ENCODE measurements around the gene FERMT2.
A peak's percentile ranks its signal among the peaks of the same experiment; 100 is the strongest.
"Not testable (repeated sequence)": the region's sequence is repeated elsewhere in the genome, so short reads cannot be mapped to it uniquely, and the experiment has no call there.

Gene FERMT2

DNA sequence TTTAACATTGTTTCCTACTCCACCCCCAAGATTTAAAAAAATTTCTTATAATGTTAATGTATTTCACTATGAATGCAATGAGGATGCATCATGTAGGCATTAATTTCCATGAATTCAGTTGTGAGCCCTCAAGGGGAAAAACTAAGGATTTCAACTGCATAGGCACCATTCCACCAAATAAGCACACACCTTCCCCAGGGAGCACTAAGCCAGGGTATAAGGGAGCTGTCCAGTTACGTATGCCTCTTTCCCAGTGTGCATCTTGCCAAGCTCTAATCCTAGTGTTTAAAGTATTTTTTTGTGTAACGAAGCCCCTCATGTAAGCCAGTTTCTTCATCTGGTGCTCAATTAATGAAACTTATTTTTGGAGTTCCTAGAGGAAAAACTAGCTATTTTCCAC is 6.6 kb downstream of the FERMT2 start:
- no peak for DNase-seq

DNA sequence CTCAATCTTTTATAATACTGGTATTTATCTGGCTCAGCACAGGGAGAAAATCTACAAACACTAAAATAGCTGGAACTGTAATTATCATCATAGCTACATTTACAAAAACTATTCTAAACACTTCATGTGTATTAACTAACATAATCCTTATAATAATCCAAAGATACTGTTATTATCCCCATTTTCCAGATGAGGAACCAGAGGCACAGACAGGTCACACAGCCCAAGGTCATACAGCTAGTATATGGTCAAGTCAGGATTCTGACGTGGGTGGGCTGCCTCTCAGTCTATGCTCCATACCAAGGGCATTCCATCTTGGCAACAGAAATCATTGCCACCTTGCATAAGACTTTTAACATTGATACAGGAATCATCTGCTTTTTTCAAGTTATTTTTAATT is 11.4 kb downstream of the FERMT2 start:
- no peak for DNase-seq

DNA sequence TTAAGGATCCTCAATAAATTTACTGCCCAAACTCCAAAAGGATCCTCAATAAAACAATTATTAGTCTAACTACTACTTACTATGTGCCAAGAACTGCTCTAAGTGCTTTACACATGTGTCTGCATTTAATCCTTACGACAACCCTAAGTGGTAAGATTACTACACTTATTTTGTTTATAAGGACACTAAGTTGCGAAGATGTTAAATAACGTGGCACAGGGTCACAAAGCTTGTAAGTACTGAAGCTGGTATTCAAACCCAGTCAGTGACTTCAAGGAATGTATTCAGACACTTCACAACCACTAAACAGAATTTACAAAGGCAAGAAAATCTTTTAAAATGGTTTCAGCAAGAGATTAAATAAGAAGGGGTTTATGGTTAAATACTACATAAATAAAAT is 13.0 kb downstream of the FERMT2 start:
- DNase-seq = no peak

DNA sequence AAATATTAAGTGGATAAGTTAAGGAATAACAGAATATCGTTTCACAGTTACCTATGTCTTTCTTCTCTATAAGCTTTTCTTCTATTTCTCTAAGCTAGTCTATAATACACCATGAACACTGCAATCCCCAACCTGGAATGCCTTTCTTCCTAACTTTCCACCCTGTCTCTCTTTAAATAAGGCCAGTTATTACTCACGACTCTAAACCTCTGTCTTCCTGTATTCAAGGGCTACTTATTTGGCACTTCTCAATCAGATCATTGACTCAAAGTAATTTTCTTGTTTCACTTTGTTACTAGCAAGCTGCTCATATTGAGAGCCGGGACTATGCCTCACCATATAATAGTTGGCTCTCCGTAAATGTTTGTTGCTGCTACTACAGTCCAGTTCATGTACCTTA is 13.5 kb downstream of the FERMT2 start:
- no peak for DNase-seq

DNA sequence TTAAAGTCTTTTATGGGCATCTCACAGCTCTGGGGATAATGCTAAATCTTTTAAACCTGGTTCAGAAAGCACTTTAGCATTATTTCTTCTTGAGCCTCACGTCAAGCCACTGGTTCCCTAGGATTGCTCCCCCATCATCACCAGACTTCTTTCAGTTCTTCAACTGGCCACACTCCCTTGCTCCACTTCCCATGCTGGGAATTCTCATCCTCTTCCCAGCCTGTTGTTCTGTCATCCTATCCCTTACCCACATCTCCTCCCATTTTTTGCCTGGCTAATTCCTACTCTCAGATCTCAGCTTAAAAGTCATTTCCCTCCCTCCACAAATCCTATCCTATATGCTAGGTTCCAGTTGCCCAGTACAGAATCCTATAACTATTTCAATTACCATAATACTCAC is 14.4 kb downstream of the FERMT2 start:
- DNase-seq = no peak

DNA sequence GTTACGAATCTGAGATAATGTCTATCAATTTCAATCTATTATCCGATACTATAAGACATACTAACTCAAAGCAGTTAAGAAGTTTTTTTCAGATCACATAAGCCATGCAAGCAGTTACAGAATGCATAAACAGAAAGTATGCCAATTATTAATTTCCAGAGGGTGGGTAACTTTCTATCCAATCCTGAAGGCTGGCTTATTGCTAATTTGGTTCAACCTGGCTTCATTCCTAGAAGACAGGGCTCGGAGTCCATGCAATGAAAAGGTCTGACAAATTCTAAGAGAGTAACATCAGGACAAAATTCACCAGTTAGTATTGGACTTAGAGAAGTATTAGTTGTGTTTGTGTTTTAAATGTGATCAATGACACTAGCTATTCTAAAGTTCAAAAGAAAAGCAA is 15.0 kb downstream of the FERMT2 start:
- DNase-seq = no peak

DNA sequence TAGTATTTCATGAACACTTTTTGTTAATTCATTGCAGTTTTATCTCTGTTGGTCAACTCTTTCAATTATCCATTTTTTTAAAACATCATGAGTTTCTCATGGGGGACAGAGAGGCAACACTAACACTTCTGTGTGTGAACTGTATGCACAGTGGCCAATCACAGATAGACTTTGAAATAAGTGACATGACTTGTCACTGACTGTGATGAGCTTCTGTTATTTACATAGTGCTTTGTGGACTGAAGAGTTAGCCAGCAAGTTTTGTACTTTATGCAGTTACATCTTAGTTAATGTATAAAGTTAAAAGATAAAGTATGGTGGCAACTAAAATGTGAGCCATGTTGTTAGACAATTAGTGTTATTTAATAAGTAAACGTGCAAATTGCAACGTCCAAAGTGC is 16.1 kb downstream of the FERMT2 start:
- DNase-seq = no peak

DNA sequence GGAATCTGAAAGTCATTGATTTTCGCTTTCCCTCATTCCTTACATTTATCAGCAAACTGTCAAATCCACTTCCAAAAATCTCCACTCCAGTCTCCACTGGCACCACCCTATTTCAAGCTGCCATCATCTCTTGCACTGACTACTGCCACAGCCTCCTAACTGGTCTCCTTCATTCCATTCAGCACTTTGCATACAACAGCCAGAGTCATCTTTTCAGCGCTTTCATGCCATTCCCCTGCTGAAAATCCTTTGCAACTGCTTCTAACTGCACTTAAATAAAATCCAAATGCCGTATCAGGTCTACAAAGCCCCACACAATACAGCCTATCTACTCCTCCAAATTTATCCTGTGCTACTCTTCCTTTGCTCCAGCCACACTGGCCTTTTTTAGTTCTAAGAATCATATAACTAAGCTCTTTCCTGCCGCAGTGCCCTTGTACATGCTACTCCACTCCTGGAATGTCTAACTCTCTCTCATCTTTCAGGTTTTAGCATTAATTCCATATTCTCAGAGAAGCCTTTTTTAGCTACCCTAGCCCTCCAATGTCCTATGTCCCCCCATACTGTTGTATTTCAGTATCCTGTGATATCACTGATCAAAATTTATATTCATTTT is 21.6 kb downstream of the FERMT2 start:
- no peak for DNase-seq

DNA sequence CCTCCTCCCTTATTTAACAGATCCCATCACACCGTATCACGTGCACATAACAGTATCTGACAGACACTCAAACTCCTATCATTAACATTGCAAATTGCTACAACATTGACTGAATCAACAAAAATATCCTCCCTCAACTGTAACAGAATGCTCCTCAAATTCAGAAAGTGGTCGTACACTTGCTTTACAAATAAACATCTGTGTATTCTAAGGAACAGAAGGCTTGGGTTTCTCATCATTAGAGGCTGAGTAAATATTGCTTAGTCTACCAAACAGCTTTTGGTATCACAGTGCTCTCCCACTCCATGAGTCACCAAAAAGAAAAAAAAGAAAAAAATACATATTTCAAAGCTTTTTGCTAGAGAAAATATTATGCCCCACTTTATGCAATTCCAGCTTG is 23.9 kb downstream of the FERMT2 start:
- DNase-seq = peak; percentile 67

DNA sequence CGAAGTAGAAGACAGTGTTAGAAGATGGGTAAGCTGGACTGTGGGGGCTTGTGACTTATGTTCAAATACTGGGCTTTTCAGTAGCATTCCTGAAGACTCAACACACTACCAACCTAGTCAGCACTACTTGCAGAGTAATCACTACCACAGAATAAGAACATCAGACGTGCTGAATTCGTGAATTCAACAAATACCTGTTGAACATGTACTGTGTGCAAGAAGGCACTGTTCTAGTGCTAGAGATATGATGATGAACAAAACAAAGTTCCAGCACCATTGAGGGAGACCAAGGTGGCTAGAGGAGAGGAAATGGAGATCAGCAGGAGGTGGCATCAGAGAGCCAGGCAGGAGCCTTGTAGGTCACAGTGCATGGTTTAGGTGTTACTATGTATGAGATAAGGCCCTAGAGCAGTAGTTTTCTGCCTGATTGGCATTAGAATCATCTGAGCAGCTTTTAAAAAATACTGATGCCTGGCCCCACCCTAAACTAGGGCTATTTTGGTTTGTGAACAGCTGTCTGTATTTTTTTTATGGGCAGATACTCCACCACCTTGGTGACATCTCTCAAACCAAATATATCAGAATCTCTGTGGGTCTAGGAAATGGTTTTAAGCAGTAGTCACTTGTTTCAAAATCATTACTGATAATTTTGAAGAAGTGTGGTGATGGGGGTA is 26.8 kb downstream of the FERMT2 start:
- no peak for DNase-seq

DNA sequence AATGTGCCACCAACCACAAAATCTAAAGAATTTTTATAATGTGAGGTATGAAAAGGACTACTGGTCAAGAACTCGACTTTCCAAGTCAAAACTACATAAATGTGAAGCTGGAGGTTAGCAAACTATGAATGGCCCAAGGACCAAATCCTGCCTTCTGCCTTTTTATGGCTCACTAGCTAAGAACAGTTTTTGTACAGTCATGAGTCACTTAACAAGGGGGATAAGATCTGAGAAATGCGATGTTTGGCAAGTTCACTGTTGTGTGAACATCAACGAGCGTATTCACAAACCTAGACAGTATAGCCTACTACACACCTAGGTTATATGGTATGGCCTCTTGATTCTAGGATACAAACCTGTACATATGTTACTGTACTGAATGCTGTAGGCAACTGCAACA is 28.2 kb downstream of the FERMT2 start:
- DNase-seq = peak; percentile 51

DNA sequence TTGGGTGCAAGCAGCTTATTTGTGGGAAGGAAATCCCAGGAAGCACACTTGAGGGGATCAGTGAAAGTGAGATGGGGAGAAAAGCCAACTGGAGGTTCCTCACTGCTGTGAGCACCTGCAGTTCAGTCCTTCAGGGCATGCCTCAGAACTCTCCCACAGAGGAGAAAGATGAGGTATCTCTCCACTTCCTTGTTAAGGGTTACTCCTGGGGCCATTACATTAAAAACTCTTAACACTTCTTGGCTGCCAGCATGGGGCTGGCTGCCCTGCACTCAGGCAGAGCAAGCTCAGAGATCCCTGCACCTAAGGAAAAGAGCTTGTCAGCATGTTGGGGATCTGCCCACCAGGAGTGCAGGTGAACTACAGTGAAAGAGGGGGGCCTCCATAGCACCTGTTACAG is 28.8 kb downstream of the FERMT2 start:
- DNase-seq = no peak

DNA sequence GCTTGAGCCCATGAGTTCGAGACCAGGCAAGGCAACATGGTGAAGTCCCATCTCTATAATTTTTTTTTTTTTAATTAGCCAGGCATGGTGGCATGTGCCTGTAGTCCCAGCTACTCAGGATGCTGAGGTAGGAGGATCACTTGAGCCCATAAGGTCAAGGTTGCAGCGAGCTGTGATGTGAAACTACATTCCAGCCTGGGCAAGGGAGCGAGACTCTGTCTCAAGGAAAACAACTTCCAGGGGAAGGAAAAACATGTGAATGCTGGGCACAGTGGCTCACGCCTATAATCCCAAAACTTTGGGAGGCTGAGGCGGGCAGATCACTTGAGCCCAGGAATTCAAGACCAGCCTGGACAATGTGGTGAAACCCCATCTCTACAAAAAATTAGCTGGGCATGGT is 30.4 kb downstream of the FERMT2 start:
- DNase-seq = not testable (repeated sequence)

DNA sequence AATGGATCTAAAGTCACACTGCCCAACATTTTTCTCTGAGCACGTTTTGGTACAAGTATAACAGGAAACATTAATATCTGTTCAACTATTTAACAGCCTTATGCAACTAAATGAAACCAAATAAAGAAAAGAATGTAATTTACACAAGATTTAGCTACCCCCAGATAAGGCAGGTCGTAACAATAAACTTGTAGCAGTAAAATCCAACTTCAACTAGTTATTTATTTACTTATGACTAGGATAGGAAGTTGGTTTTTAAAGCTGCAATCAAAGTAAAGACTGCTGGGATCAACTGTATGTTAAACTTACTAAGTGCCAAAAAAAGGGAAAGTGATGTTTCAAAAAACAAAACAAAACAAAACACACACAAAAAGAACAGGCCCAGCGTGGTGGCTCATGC is 30.9 kb downstream of the FERMT2 start:
- DNase-seq = no peak

DNA sequence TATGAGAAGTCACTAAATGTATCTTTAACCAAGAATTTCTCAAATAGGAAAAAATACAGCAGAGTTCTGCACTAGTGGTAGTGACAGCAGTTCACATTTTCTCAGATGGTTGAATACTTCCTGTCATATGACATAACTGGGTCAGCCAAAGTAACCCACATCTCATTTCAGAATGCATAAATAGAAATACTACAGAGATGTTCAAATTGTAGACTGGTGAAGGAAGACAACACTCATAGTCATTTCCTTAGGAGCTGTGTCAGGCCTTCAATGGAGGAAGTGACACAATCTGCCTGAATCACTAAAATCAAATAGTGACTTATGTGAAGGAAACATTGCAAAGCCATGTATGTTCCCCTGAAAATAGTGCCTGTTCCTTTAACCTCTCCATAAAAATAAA is 32.4 kb downstream of the FERMT2 start:
- peak; percentile 85 for DNase-seq

DNA sequence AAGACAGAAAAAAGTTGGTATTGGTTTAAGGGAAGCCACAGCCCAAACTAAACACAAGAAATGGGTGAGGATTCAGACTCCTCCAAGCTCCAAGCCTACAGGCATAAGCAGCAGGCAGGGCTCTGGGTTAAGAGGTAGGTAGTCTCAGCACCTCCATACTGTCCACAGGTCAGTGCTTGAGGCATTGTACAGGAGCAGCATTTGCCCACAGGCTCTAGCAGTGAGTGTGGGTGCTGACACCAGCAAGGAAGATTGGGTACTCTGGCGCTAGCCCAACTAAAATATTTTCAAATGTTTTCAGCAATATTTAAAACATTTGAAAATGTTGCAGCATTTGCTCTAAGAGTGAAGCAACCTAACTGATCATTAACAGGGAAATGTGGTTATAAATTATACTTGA is 33.1 kb downstream of the FERMT2 start:
- peak; percentile 53 for DNase-seq

DNA sequence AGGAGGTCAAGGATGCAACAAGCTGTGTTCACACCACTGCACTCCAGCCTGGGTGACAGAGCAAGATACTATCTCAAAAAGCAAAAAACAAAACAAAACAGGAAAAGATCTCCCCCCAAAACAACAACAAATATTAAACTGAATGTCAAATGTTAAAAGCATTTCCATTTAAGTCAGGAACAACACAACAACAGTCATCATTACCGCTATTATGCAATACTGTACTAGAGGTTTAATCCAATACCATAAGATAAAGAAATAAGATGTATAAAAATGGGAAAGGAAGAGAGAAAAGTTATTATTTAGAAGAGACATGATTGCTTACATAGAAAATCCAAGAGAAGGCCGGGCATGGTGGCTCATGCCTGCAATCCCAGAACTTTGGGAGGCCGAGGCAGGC is 36.6 kb downstream of the FERMT2 start:
- no peak for DNase-seq

DNA sequence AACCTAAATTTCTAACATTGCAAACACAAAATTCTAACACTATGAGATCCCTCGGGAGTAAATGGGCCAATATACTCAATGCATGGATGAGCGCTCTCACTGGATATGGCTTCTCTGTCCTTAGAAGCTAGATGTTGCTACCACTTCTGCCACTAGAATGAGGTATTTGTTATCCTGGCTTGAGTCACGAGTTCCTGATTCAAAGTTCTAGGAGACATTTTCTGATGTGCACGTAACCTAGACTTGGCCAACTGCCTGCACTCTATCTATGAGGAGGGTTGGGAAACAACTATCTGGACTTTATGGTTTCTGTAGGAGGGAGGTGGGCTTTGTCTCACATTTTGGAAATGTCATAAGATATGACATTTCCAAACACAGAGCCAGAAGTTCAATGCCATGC is 37.6 kb downstream of the FERMT2 start:
- DNase-seq = peak; percentile 36

DNA sequence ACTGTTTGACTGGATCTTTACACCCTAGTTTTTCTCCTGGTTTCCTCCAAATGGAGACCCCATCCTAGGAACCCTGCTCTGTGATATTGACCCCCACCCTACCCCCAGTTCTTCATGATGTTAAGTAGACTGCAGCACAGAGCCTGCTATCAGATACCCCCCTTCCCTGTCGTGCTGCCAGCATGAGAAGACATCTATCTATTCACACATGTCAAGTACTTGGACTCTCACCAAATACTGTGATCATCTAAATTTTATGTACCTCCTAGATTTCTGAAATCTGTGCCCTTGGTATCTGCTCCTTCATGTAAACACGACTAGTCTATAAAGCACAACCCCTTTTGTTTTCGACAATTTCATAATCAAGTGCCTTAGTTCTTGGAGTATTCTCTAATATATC is 38.9 kb downstream of the FERMT2 start:
- no peak for DNase-seq

DNA sequence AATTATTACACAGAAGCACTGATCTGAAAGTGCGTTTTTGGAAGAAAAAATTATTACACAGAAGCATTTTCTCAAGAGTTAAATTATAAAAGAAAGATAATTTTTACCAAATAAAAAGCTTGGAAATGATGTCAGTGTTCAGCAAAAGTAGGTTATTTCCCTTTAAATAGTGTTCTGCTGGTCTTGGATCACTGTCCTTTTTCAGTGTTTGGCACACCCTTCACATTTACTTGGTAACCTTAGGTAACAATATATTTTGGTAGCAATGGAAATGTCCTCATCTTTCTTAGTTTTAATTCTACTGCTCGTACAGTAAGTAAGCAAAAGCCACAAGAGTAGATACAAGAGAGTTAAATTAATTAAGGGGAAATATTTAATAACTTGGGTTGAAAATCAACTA is 40.3 kb downstream of the FERMT2 start:
- DNase-seq = no peak

DNA sequence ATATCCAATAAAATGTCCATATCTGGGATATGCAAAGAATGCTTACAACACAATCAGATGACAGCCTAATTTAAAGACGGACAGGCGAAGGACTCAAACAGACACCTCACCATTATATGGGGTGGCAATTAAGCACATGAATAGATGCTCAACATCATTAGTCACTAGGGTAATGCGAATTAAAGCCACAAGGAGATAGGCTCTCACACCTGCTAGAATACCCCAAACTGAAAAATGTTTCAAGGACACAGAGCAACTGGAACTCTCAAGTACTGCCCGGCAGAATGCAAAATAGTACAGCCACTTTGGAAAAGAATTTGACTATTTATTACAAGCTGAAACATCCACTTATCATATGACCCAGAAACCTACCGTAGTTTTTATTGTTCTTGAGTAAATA is 42.9 kb downstream of the FERMT2 start:
- no peak for DNase-seq

DNA sequence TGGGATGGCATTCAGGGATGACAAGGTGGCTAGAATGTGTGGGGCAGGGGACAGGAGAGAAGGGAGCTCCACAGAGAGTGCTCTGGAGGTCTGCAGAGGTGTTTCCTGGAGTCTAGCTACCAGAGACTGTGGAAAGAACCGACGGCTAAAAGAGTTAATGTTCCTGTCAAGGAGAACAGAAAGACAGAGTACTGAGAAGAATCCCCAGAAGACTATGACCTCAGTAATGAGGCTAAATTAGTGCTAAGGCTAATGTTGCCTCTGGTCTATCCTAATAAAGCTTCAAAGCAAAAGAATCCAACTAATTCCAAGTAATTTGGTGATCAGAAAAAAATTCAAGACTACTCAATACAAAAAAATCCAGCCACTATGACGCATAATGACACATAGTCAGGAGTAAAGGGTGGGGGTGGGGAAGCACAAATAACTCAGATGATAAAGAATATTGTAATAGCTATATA is 44.7 kb downstream of the FERMT2 start:
- peak; percentile 94 for DNase-seq

DNA sequence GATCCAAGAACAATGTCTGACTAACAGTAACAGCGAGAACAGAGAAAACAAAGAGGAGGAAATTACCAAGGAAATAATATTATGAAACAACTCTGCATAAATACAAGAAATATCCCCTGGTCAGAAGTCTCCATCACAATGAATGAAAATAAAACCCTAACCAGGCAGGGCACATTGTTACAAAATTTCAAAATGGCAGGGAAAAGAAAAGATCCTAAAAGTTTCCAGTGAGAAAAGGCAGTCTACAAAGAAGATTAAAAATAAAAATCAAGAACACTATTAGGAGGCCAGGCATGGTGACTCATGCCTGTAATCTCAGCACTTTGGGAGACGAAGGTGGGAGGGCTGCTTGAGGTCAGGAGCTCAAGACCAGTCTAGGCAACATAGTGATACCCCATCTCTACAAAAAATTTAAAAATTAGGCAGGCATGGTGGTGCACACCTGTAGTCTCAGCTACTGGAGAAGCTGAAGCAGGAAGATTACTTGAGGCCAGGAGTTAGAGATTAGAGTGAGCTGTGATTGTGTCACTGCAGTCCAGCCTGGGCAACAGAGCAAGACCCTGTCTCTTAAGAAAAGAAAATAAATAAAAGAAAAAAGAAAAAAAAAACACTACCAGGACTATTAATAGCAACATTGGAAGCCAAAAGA is 47.8 kb downstream of the FERMT2 start:
- DNase-seq = peak; percentile 74

DNA sequence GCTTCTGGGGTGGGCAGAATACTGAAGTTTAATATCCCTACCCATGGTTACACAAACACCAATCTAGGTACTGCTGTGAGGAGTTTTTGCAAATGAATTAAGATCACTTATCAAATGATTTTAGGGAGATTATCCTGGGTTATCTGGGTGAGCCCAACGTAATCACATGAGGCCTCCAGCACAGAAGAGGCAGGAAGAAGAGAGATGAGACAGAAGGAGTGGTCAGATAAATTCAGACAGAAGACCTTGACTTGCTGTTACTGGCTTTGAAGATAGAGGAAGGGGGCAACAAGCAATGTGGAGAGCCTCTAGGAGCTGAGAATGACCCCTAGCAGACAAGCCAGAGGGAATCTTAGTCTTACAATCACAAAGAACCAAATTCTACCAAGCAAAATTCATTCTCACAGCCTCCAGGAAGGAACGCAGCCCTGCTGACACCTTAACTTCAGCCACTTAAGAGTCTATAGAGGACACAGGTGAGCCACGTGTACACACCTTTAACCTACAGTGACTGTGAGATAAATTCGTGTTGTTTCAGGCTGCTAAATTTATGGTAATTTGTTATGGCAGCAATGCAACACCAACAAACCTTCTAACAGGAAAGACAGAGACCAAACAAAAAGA is 49.4 kb downstream of the FERMT2 start:
- DNase-seq = no peak
